GM21723 (cell line): Measurements from ENCODE around the gene MKLN1.

Experiments used
- ATAC-seq: cut with Tn5 transposase; IDR thresholded peaks from one replicate; pipeline ENCODE4 v1.9.1; 2021; ENCODE audit warnings: mild to moderate bottlenecking, moderate library complexity; ENCODE audit not compliant: unreplicated experiment

Gene MKLN1

DNA sequence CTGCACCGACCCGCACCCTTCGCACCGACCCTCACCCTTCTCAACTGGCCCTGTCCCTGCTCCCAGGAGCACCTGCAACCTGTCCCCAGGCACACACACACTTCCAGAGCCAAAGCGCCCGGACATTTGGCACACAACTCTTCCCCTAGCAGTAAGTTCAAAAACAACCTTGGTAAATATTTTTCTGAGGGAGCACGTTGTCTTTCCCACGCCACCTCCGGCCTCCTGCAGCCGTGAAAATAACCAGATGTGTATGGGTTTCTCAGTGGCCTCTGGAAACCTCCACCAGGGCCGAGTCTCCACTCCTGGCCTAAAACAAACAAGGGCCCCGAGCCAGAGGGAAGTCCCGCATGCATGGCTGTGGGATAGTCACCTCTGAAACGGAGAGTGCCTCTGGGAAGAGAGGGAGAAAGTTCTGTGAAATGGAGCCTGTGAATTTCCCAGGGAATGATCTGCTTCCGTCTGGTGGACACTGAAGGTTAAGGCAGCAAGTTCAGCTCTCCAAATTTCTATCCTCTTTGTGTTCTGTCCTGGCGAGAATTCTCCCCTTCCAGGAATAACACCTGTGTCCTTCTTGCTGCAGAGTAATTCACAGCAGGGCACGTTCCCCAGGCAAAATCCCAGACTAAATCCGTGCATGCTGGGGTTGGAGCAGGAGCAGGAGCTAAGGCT, 213.0 kb downstream of the MKLN1 start:
- ATAC-seq: no peak

GRCh38 chr7:131543298-131543697, 215.6 kb downstream of the MKLN1 start:
- no peak for ATAC-seq

GRCh38 chr7:131544021-131544420, 216.3 kb downstream of the MKLN1 start:
- no peak for ATAC-seq

- no peak for ATAC-seq
Observed at GRCh38 chr7:131544449-131545301, 217.0 kb downstream of the MKLN1 start.

- ATAC-seq: no peak
Observed at GRCh38 chr7:131546126-131546525, 218.4 kb downstream of the MKLN1 start.
